A549 (cell line): ENCODE measurements around the gene ALG3. TPM values are rescaled to one million over a fixed set of nuclear protein-coding genes. Genes with fewer than 3 reads are reported as not detected.

Source experiments
- ATAC-seq, 2 experiments: fragments of 200-7000 bp in 1 of 2; fragments of >200 bp in 1 of 2; cut with Nextera tagmentation in 1 of 2; cut with Tn5 transposase in 1 of 2; 3 replicates each; pipeline versions ENCODE4 v1.8.0 to v1.9.1; 2018 to 2020; ENCODE audit warnings: mild to moderate bottlenecking in 1 of 2, moderate library complexity in 1 of 2
- CTCF ChIA-PET: fragments of 300-600 bp; sonication (Branson Sonifier 250); formaldehyde crosslinking; extraction: SDS; loops from one replicate; lab custom pipeline; 2021; ENCODE audit warnings: antibody characterized with exemption, inconsistent platforms; lab: Yijun Ruan, JAX
- POLR2A ChIA-PET: fragments of 350-600 bp; formaldehyde crosslinking; extraction: SDS; loops from one replicate; lab custom pipeline; 2021; ENCODE audit warnings: antibody characterized with exemption, inconsistent platforms; lab: Yijun Ruan, JAX
- DNase-seq, 2 experiments: peaks; one replicate each; pipeline versions ENCODE4 v3.0.0 to v3.0.0-alpha.2; 2011 to 2016; ENCODE audit warnings: low read depth in 1 of 2, low spot score in 1 of 2
- FAIRE-seq: peaks from 2 replicates; lab custom pipeline; 2011; peaks lifted over from hg19 to GRCh38; lab: Jason Lieb, UNC
- H3K27ac ChIP-seq, 2 experiments: fragments of >200 bp; sonication (Bioruptor Twin); formaldehyde crosslinking; 3 replicates each; pipeline ENCODE4 v1.5.1; 2016 to 2017
- H3K4me1 ChIP-seq: fragments of >200 bp; sonication (Bioruptor Twin); formaldehyde crosslinking; 3 replicates; pipeline ENCODE4 v1.6.1; 2016
- H3K4me2 ChIP-seq: fragments of >200 bp; sonication (Bioruptor Twin); formaldehyde crosslinking; 3 replicates; pipeline ENCODE4 v1.6.1; 2016
- H3K4me3 ChIP-seq: fragments of >200 bp; sonication (Bioruptor Twin); formaldehyde crosslinking; 3 replicates; pipeline ENCODE4 v1.5.1; 2016
- H3K9me3 ChIP-seq: fragments of >200 bp; sonication (Bioruptor Twin); formaldehyde crosslinking; 3 replicates; pipeline ENCODE4 v1.6.1; 2016
- BCL3 ChIP-seq: fragments of >200 bp; sonication (Bioruptor Twin); formaldehyde crosslinking; IDR thresholded peaks from 3 replicates; pipeline ENCODE4 v1.6.1; 2016
- BHLHE40 ChIP-seq: IDR thresholded peaks from 2 replicates; pipeline ENCODE4 v1.6.1; 2012; ENCODE audit warnings: low read depth, low read length, inconsistent platforms
- CBX8 ChIP-seq: fragments of 200-600 bp; sonication (generic); IDR thresholded peaks from 2 replicates; pipeline ENCODE4 v1.6.1; 2016
- CHD2 ChIP-seq: fragments of 150-350 bp; IDR thresholded peaks from 2 replicates; pipeline ENCODE4 v1.6.1; 2014; ENCODE audit warnings: low read length; ENCODE audit not compliant: partially characterized antibody
- E2F6 ChIP-seq: IDR thresholded peaks from 2 replicates; pipeline ENCODE4 v1.6.1; 2012; ENCODE audit warnings: low read depth, borderline replicate concordance
- EHF ChIP-seq: fragments of 250-450 bp; sonication (Bioruptor Pico); IDR thresholded peaks from 2 replicates; pipeline ENCODE4 v1.5.0; 2020; ENCODE audit warnings: mild to moderate bottlenecking
- EHMT2 ChIP-seq: fragments of 200-600 bp; sonication (generic); IDR thresholded peaks from 2 replicates; pipeline ENCODE4 v1.6.1; 2016; ENCODE audit warnings: antibody characterized with exemption, low read depth, mild to moderate bottlenecking, moderate library complexity
- ESRRA ChIP-seq: fragments of 150-350 bp; IDR thresholded peaks from 2 replicates; pipeline ENCODE4 v1.6.1; 2014; ENCODE audit warnings: mild to moderate bottlenecking, low read length, borderline replicate concordance
- FOSB ChIP-seq: fragments of 250-450 bp; sonication (Bioruptor Pico); IDR thresholded peaks from 2 replicates; pipeline ENCODE4 v1.5.0; 2020; ENCODE audit warnings: mild to moderate bottlenecking, moderate library complexity
- FOSL2 ChIP-seq, 2 experiments: fragments of 450-650 bp in 1 of 2; fragments of >200 bp in 1 of 2; sonication (Bioruptor Twin) in 1 of 2; formaldehyde crosslinking; IDR thresholded peaks; 2 replicates each; pipeline versions ENCODE4 v1.5.0 to v1.6.1; 2016 to 2020; ENCODE audit warnings: mild to moderate bottlenecking in 1 of 2, moderate library complexity in 1 of 2
- GATA3 ChIP-seq: IDR thresholded peaks from 2 replicates; pipeline ENCODE4 v1.6.1; 2012; ENCODE audit warnings: borderline replicate concordance
- HES2 ChIP-seq: fragments of >200 bp; sonication (Bioruptor Twin); formaldehyde crosslinking; IDR thresholded peaks from 2 replicates; pipeline ENCODE4 v1.6.1; 2016
- HOXB13 ChIP-seq: fragments of 250-450 bp; sonication (Bioruptor Pico); IDR thresholded peaks from 2 replicates; pipeline ENCODE4 v1.5.0; 2020; ENCODE audit warnings: low read depth, mild to moderate bottlenecking, moderate library complexity
- HOXB5 ChIP-seq: fragments of 250-450 bp; sonication (Bioruptor Pico); IDR thresholded peaks from 2 replicates; pipeline ENCODE4 v1.5.0; 2020; ENCODE audit warnings: mild to moderate bottlenecking, moderate library complexity
- JUNB ChIP-seq: fragments of >200 bp; sonication (Bioruptor Twin); formaldehyde crosslinking; IDR thresholded peaks from 2 replicates; pipeline ENCODE4 v1.6.1; 2016
- KDM1A ChIP-seq: fragments of 200-600 bp; sonication (generic); IDR thresholded peaks from 2 replicates; pipeline ENCODE4 v1.6.1; 2016; ENCODE audit warnings: low read depth, mild to moderate bottlenecking
- KDM5A ChIP-seq: fragments of 200-600 bp; sonication (generic); IDR thresholded peaks from 2 replicates; pipeline ENCODE4 v1.6.1; 2016; ENCODE audit warnings: antibody characterized with exemption, mild to moderate bottlenecking
- MAFK ChIP-seq: fragments of 450-650 bp; IDR thresholded peaks from 2 replicates; pipeline ENCODE4 v1.6.1; 2014; ENCODE audit not compliant: partially characterized antibody
- NR3C1 ChIP-seq: fragments of >200 bp; sonication (Bioruptor Twin); formaldehyde crosslinking; IDR thresholded peaks from 3 replicates; pipeline ENCODE4 v1.6.1; 2017
- POLR2AphosphoS2 ChIP-seq: conservative IDR thresholded peaks from 2 replicates; pipeline ENCODE4 v1.6.1; 2012; ENCODE audit warnings: low read length, improper control_type of control experiment, inconsistent platforms
- RARB ChIP-seq: fragments of 250-450 bp; sonication (Bioruptor Pico); IDR thresholded peaks from 2 replicates; pipeline ENCODE4 v1.8.0; 2021; ENCODE audit warnings: mild to moderate bottlenecking, moderate library complexity
- RCOR1 ChIP-seq: fragments of 150-350 bp; IDR thresholded peaks from 2 replicates; pipeline ENCODE4 v1.6.1; 2014; ENCODE audit warnings: antibody characterized with exemption, low read length, low read depth
- REST ChIP-seq: fragments of 200-600 bp; sonication (generic); IDR thresholded peaks from 2 replicates; pipeline ENCODE4 v1.6.1; 2016; ENCODE audit warnings: antibody characterized with exemption, mild to moderate bottlenecking, moderate library complexity
- SMC3 ChIP-seq: fragments of >200 bp; sonication (Bioruptor Twin); formaldehyde crosslinking; IDR thresholded peaks from 3 replicates; pipeline ENCODE4 v1.6.1; 2018; ENCODE audit warnings: inconsistent platforms
- TFCP2L1 ChIP-seq: fragments of 250-450 bp; sonication (Bioruptor Pico); IDR thresholded peaks from 2 replicates; pipeline ENCODE4 v1.5.0; 2021; ENCODE audit warnings: mild to moderate bottlenecking
- TP53 ChIP-seq: fragments of 250-450 bp; sonication (Bioruptor Pico); IDR thresholded peaks from 2 replicates; pipeline ENCODE4 v1.5.0; 2021; ENCODE audit warnings: mild to moderate bottlenecking, moderate library complexity
- ZC3H11A ChIP-seq: fragments of 450-650 bp; IDR thresholded peaks from 2 replicates; pipeline ENCODE4 v1.6.1; 2014; ENCODE audit warnings: antibody characterized with exemption, mild to moderate bottlenecking
- ZFP36 ChIP-seq: fragments of 450-650 bp; IDR thresholded peaks from 2 replicates; pipeline ENCODE4 v1.6.1; 2014; ENCODE audit warnings: borderline replicate concordance; ENCODE audit not compliant: partially characterized antibody
- WGBS: methylation state at CpG from one replicate; pipeline ENCODE4 v1.1.6; 2017; ENCODE audit errors: missing lambda C conversion rate; 5-methylcytosine and 5-hydroxymethylcytosine counted together
- polyA plus RNA-seq, 4 experiments: library from polyadenylated mRNA; depleted of rRNA in 3 of 4; stranded (reverse); fragments of >200 nt; fragmentation: RNase III in 1 of 4; extraction: RNeasy Plus Mini Kit Qiagen cat#74134 plus additional on column Dnase treatment in 1 of 4; gene quantifications; 2 replicates in 3 of 4; 3 replicates in 1 of 4; pipeline ENCODE4 v1.2.3, GENCODE V29; 2011 to 2017

Gene ALG3
- polyA plus RNA-seq, 2 of the 4 experiments (the other 2 are of a cell fraction), result 49.1 to 59.6 TPM

GRCh38 chr3:184236636-184237035 is 12.1 kb downstream of the ALG3 start:
- no peak overlapping the region for H3K27ac ChIP-seq
- FAIRE-seq, result no peak

GRCh38 chr3:184236033-184236410 is 12.7 kb downstream of the ALG3 start:
- FAIRE-seq, result no peak
- CTCF ChIA-PET, result interaction anchor here (0.8 to 5.3 kb wide), 3 partner anchors 8 to 53 kb away, joined by 3 to 44 read pairs (median 19); partner anchors contain the start of genes EEF1AKMT4 and VWA5B2
- no CpG with 5 or more reads among the region's 14 CpGs for WGBS

More at GRCh38 chr3:184236636-184237035, 12.1 kb downstream of the ALG3 start:
- CTCF ChIA-PET, result interaction anchor here (0.8 to 5.3 kb wide), 4 partner anchors 8 to 341 kb away, joined by 3 to 44 read pairs (median 12); partner anchors contain the start of genes EEF1AKMT4 and VWA5B2
- Histone ChIP-seq H3K4me3 (no peak overlapping the region), H3K9me3 (no peaks in the 10 kb centered on the region), H3K4me2 (no peak overlapping the region), H3K4me1 (peaks cover 7% of the 10 kb centered on the region; the same call in 2 of the 3 replicates)
- ATAC-seq (no peak), DNase-seq (no peak)
- whole genome bisulfite sequencing, result 65% methylated on average over 3 of the region's 3 CpGs
- POLR2A ChIA-PET, result no interaction called here
- no peak for TF ChIP-seq RARB (CRISPR knock-in tag)
- TF ChIP-seq HOXB13 (CRISPR knock-in tag), result no peak
- TF ChIP-seq HOXB5 (CRISPR knock-in tag), result no peak
- no peak for TF ChIP-seq CBX8
- no peak for TF ChIP-seq FOSB (CRISPR knock-in tag)
- TF ChIP-seq BCL3, result no peak
- TF ChIP-seq RCOR1, result no peak
- TF ChIP-seq ZFP36, result no peak
- no peak for TF ChIP-seq REST
- TF ChIP-seq FOSL2 (IDR thresholded peaks at IDR 0.05), result no peak
- no peak for TF ChIP-seq FOSL2 (CRISPR knock-in tag; IDR thresholded peaks at IDR 0.05)
- no peak for TF ChIP-seq EHMT2
- no peak for TF ChIP-seq SMC3
- TF ChIP-seq ZC3H11A, result no peak
- no peak for TF ChIP-seq KDM5A
- TF ChIP-seq TP53 (CRISPR knock-in tag), result no peak
- no peak for TF ChIP-seq KDM1A
- no peak for TF ChIP-seq CHD2
- TF ChIP-seq BHLHE40, result no peak
- no peak for TF ChIP-seq TFCP2L1

More at GRCh38 chr3:184236033-184236410, 12.7 kb downstream of the ALG3 start:
- no peak overlapping the region for H3K4me3 ChIP-seq
- TF ChIP-seq NR3C1, result no peak
- TF ChIP-seq JUNB, result no peak
- TF ChIP-seq POLR2AphosphoS2, result no peak
- TF ChIP-seq FOSL2 (IDR thresholded peaks at IDR 0.05), result no peak
- no peak for TF ChIP-seq FOSL2 (CRISPR knock-in tag; IDR thresholded peaks at IDR 0.05)
- no peak for TF ChIP-seq MAFK
- TF ChIP-seq ESRRA, result no peak
- TF ChIP-seq HES2, result no peak
- TF ChIP-seq GATA3, result no peak
- TF ChIP-seq TFCP2L1, result no peak
- TF ChIP-seq BHLHE40, result no peak
- TF ChIP-seq E2F6, result no peak
- no peak for TF ChIP-seq EHF (CRISPR knock-in tag)
- no peak for TF ChIP-seq KDM5A
- POLR2A ChIA-PET, result no interaction called here
- no peak overlapping the region for H3K4me2 ChIP-seq
- peaks cover 7% of the 10 kb centered on the region; the same call in 2 of the 3 replicates for H3K4me1 ChIP-seq
- H3K9me3 ChIP-seq, result no peaks in the 10 kb centered on the region
- ATAC-seq (no peak), DNase-seq (no peak)
- H3K27ac ChIP-seq, result no peak overlapping the region
